Erythroblast (primary cell): Measurements from ENCODE around the gene NINJ2.
A peak's percentile ranks its signal among the peaks of the same experiment; 100 is the strongest.

ENCODE experiments used
- DNase-seq, 2 experiments: peaks; one replicate each; lab custom pipeline; 2025; lab: John Stamatoyannopoulos, UW
- GATA1 ChIP-seq: IDR thresholded peaks from 2 replicates; pipeline ENCODE4 v1.6.1; 2011; ENCODE audit warnings: low read depth, mild to moderate bottlenecking, control low read depth, low read length, moderate library complexity
- POLR2A ChIP-seq: IDR thresholded peaks from 2 replicates; pipeline ENCODE4 v1.6.1; 2011; ENCODE audit warnings: mild to moderate bottlenecking, low read length

Gene NINJ2

GRCh38 chr12:538731-539539 lies 124.3 kb downstream of the NINJ2 start:
- no peak for TF ChIP-seq GATA1
- TF ChIP-seq POLR2A, result no peak
- peak in 1 of 2 experiments; percentile 10 for DNase-seq

- DNase-seq, result no peak
- TF ChIP-seq POLR2A, result no peak
- no peak for TF ChIP-seq GATA1
Observed at GRCh38 chr12:537772-538171, 125.5 kb downstream of the NINJ2 start.

GRCh38 chr12:536751-537245 lies 126.4 kb downstream of the NINJ2 start:
- DNase-seq, result no peak
- no peak for TF ChIP-seq GATA1
- TF ChIP-seq POLR2A, result no peak

GRCh38 chr12:535396-535795 lies 127.8 kb downstream of the NINJ2 start:
- TF ChIP-seq GATA1 (no peak), POLR2A (no peak)
- no peak for DNase-seq

GRCh38 chr12:534216-534615 lies 129.0 kb downstream of the NINJ2 start:
- no peak for TF ChIP-seq GATA1
- no peak for TF ChIP-seq POLR2A
- DNase-seq, result no peak

- TF ChIP-seq GATA1 (no peak), POLR2A (no peak)
- DNase-seq, result no peak
Observed at GRCh38 chr12:533718-534117, 129.5 kb downstream of the NINJ2 start.

GRCh38 chr12:532908-533565 lies 130.2 kb downstream of the NINJ2 start:
- no peak for TF ChIP-seq GATA1
- no peak for TF ChIP-seq POLR2A
- no peak for DNase-seq

- no peak for TF ChIP-seq GATA1
- no peak for TF ChIP-seq POLR2A
- no peak for DNase-seq
Observed at GRCh38 chr12:531951-532585, 131.2 kb downstream of the NINJ2 start.

- no peak for DNase-seq
- TF ChIP-seq POLR2A (no peak), GATA1 (no peak)
Observed at GRCh38 chr12:530821-531220, 132.4 kb downstream of the NINJ2 start.

- DNase-seq, result no peak
- TF ChIP-seq GATA1 (no peak), POLR2A (no peak)
Observed at GRCh38 chr12:530308-530707, 132.9 kb downstream of the NINJ2 start.

GRCh38 chr12:527729-528128 lies 135.5 kb downstream of the NINJ2 start:
- DNase-seq, result no peak

GRCh38 chr12:527241-527640 lies 136.0 kb downstream of the NINJ2 start:
- no peak for TF ChIP-seq GATA1
- TF ChIP-seq POLR2A, result no peak
- DNase-seq, result no peak

More at GRCh38 chr12:527729-528128, 135.5 kb downstream of the NINJ2 start:
- TF ChIP-seq GATA1, result no peak
- TF ChIP-seq POLR2A, result no peak

GRCh38 chr12:526089-526488 lies 137.2 kb downstream of the NINJ2 start:
- TF ChIP-seq GATA1 (no peak), POLR2A (no peak)
- no peak for DNase-seq
